Activated CD4-positive, alpha-beta T cell treated with anti-CD3 and anti-CD28 coated beads for 24 hours (primary cell): ENCODE measurements around the gene FAM78B.

Source experiments
- DNase-seq, 2 donors: peaks; one replicate each; pipeline ENCODE4 v3.0.0-alpha.2; 2020; ENCODE audit warnings: low read depth in 2 of 2

FAM78B gene

DNA sequence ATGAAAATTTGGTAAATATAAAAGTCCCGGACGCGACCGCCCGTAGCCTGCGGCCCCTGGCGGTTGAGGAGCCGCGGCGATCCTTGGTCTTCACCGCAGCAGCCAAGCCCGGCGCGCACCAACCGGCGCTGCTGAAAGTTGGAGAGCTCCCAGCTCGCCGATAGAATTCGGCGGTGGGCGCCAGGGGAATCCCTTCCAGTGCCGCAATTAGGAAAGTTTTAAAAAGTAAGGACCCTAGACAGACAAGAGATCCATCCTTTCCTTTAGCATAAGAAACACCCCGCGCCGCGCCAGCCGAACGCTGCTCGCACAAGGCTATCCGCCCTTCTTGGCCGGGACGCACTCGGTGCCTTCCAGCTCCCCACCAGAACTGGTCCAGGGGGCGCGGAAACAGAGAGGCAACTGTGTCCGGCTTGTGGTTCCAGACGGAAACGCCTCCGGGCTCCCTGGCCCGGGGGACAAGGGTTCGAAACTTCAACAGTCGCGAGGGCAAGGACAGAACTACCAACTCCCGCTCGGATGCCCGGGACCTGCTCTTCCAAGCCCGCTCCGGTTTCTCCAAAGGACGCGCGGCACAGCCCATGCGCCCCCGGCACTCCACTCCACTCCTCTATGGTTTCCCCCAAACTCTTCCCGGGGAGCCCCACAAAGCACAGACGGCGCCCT lies 1.7 kb downstream of the FAM78B start:
- no peak for DNase-seq

DNA sequence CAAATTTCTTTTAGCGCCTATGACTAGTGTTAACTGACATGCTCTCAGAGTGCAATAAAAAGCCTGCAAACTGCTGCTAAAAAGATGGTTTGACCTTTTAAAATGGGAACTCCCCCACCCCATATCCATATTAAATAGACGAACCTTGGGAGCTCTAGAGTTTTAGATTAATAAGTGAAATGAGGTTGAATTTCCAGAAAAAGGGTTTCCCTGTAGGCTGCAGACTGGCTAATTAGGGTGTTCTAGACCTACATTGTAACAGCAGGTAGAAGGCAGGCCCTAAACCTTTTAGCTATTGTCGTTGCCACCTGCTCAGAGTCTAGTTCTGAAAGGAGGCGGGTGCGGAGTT lies 2.2 kb downstream of the FAM78B start:
- DNase-seq = no peak

DNA sequence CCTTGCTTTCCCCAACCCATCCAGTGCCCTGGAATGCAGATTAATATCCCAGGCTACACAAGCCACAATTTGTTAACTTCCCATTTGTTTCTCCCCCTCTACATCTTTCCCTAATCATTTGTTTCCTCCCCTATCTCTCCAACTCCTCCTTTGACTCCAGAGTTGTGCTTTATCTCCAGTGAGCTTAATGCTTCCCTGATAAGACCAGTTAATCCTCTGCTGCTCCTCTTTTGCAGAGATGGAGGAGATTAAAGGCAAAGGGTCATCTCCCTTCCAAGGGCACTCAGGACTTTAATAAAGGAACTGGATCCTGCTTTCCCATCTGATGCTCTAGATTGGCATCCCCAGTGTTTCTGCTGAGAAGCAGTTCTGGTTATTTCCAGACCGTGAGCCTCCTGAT lies 7.1 kb downstream of the FAM78B start:
- DNase-seq = no peak

DNA sequence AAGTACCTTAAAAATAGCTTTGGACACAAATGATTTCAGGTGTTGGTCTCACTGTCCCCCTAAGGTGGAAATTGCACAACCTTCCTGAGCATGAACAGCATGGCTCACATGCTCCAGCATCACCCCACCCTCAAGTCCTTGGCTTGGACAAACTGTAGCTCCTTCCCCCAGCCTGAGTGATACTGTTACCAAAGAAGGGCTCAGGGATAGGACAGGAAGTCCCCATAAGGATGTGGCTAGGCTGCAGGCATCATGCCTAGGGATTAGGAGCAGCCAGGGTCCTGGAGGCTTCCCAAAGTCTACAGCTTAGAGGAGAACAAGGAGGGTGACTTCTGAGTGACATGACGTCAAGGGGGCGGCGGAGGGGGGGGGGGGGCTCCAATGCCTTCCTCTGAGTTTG lies 10.1 kb downstream of the FAM78B start:
- DNase-seq = no peak

DNA sequence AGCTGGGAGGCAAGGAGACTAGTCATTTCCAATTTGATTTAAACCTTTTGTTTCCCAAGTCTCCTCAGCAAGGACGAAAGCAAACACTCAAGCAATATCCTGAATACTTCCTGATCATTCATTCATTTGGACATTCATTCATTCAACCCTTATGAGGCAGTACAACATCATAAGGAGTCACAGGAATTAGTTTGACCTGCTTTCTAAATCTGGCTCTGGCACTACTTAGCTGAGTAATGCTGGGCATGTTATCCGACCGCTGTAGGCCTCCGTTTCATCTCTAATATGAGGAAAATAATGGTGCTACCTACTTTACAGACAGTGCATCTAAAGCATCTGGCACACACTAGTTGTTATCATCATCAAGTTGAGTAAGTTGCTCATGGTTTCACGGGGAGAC lies 11.7 kb downstream of the FAM78B start:
- no peak for DNase-seq

DNA sequence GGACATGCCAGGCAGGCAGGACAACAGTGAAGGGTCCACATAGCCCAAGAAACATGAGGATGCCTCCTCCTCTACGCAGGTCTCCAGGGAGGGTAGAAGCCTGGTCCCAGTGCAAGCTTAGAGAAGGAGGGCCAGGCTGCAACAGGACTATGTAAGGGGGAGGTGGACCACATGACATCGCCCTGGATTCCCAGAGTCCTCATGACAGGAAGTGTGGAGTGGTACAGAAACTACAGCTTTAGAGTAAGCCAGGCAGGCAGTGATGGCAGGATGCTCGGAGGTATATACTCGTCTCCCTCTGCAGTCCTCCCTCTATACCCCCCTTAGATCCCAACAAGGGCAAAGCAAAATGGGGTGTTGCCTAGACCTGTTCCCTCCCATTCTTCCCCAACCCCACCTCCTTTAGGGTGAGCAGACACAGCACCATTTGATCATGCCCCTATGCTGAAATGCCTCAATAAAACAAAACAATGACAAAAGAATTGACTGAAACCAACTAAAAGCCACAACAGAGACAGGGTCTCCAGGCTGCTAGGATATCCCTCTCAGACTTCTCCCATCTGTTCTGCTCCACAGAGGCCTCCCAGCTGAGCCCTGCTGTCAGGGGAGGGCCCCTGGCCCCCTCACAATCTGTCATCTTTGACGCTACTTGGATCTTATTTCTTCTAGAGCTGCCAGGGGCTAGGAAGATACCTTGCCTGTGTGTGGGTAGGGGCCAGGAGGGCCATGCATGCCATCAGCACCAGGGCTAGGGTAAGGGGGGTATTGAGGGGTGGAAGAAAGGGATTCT lies 13.1 kb downstream of the FAM78B start:
- no peak for DNase-seq

DNA sequence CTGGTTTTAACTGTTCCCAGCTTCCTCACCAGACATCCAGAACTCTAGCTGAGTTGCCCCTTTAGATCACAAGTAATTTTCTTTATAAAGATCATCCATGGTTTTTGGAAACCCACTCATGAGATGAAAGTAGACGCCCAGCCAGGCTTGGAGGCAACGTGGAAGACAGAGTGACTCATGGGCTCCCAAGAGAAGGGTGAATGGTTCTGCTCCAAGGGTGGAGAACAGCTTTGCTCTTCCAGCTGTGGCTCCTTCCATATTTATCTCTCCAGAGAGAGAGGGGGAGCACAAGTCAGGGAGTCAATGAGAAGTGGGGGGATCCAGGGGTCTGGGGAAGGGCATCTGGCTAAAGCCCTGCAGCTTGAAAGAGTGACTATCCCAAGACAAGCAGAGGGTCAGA lies 13.8 kb downstream of the FAM78B start:
- DNase-seq = no peak

DNA sequence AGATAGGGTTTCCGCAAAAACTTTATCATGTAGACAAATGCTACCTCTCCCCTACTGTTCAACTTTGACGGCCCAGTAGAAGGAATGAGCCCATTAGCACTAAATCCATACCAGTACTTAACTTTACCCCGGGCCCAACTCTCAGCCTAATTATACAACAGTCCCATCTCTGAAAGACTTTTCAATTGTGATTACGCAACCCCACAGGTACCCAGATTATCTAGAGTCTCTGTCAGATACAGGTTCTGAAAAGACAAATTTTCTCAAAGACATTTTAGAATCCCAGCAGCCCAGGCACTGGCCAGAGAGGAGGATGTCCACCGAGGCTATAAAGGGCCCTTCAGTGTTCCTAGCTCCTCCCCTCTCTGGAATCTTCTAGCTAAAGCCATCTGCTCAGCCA lies 15.0 kb downstream of the FAM78B start:
- DNase-seq = no peak

DNA sequence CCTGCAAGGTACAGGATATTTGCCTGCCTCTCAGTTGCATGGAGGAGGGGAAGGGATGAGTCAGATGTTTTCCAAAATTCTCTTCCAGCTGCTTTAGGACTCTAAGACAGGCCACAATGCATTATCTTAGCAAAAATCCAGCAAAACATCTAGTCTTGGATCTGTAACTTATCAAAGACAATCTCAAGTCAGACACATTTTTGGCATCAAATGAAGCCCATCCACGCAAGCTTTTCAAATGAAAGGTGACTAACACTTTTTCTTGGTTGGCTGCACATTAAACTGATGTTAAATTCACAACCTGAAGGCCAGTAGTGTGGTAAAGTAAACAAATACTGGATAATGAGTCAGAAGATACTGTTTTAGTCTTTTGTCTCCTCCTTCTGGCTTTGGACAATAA lies 21.3 kb downstream of the FAM78B start:
- no peak for DNase-seq

DNA sequence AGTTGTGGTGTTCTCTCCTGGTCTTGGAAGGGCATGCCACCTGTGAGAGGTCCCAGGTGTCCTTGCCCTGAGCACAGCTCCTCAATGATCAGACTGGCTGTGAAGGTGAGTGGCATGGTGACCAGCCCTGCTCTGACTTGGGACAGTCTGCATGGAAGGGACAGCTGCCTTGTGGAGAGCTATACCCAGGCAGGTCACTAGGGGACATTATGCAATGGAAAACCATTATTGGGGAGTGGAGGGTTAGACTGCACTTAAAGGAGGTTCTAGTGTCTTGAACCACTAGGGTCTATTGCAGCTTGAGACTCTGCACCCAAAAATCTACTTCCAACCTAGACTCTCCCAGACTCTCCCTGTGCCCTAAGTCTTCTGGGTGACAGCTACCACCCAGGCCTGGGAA lies 24.8 kb downstream of the FAM78B start:
- DNase-seq = no peak

DNA sequence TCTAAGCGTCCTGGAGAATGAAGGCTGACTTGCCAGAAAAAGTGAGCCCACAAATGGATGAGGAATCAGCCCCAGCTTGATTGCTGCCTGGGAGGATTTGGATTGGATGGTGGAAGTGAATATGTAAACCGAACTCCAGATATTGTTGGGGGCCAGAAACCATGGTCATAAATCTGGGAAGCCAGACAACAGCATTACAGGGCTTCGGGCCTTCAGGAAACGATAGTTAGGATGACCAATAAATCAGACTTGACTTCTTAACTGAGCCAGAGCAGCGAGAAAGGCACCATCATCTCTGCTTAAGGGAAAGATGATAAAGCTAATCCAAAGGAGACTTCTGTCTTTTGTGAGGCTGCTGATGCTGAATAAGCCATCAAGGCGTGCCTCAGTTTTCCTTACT lies 26.6 kb downstream of the FAM78B start:
- no peak for DNase-seq

DNA sequence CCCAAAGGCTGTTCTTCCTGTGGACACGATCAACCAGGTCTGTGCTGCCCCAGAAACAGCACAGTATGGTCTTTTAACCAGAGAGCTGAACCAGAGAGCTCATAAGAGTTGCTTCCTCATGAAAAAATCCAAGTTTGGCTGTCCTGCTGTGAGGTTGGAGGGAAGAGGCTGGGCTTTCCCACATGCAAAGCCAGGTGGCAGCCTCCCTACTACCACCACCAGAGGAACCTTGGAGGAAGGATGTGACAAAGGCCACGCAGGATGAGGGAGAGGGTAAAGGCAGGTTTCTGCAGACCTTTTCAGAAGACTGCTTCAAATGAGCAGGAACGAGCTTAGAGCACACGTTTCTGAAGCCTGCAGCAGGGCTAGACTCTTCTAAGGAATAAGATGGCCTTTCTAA lies 27.1 kb downstream of the FAM78B start:
- no peak for DNase-seq

DNA sequence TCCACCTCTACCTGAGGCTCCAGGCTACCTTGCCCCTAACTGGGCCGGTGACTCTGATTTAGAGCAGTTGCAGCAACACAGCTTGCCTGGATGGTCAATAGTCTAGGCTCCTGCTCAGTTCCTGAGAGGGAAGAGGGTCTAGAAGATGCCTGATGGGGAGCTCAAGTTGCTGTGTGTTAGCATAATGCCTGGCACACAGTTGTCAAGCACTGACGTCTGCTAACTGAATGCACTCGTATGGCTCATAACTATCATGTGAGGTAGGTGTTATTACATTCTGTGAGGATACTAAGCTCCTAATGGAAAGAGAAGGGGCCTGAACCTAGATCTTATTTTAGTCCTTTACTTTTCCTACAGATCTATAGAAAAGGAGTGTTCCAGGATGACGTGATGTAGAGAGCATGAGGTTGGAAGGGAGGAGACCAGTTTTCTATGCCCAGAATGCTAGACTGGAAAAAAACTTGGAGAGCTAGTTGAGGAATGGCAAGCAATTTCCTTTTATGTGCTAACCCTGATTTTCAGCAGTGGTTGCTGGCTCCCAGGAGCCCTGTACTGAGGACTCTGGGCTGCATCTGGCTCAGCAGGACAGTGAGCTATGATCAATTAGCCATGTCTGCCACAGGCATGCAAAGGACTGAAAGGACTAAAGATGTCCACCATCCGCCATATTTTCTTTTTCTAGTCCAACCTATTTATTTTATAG lies 30.0 kb downstream of the FAM78B start:
- no peak for DNase-seq

DNA sequence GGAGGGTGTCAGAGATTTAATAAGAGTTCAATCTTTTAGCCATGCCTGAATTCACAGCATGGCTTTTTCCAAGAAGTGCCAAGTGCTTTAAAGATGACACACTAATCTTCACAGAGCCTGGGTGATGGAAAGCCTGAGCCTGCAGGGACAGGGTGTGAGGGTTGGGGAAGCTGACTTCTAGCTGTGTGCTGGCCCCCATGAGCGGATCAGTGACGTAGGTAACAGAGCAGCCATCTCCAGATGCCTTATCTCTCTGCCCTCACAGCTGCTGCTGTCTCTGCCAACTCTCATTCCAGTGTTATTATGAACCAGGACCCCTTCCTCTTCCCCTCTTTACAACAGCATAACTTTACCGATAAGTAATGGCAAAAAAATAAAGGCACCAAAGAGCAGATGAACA lies 30.6 kb downstream of the FAM78B start:
- DNase-seq = no peak

DNA sequence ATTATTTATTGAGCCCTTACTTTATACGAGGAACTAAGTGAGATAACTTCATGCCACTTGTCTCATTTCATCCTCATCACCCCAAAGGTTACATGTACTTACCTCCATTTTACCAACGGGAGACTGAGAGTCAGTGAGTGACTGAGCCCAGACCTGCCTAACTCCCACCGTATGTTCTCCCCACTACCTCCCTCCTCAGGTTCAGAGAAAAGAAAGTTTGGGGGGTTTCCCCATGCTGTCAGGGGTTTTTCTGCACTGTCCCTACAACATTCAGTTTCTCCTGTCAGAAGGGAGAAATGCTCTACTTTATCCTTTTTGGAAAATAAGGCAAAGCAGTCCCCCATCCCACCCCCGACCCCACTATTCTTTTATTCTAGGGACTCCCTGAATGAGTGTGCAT lies 32.9 kb downstream of the FAM78B start:
- no peak for DNase-seq

DNA sequence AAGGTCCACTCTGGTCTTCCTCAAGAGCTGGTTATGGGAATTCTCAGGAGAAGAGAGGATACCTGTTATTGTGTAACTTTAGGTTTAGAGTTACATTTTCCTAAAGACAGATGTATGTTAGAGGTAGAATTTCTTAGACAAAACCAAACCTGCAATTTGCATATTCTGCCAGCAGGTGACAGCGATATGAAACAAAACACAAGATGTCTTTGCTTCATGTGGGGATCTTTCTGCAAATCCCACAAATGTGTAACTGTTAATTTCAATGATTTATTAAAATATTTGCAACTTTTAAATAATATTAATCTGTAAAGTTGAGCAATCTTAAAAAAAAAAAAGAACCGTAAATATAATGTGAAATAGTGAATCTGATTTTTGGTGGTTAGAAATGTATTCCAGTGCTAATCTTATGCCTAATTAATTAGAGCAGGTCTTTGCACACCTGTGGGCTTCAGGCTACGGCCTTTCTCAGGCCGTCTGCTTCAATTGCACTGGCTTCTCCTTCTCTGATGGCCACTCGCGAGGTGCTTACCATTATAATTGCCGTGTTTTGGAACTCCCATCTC lies 33.4 kb downstream of the FAM78B start:
- no peak for DNase-seq

DNA sequence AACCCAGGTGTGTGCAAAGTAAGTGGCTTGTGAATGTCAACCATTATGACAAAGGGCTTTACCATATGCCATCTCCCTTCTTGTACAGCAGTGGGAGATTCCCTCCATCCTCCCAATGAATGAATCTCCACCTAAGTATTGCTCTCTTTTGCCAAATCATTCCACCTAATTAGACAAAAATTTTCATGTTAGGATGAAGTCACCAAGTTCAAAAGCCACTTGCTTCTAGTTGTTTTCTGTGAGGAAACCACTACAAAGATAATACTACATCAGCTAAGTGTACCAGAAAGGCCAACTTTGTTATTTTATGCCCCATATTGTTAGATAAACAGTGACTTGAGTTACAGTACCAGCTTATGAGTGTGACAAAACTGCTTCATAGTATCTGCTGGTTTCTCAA lies 34.3 kb downstream of the FAM78B start:
- no peak for DNase-seq

DNA sequence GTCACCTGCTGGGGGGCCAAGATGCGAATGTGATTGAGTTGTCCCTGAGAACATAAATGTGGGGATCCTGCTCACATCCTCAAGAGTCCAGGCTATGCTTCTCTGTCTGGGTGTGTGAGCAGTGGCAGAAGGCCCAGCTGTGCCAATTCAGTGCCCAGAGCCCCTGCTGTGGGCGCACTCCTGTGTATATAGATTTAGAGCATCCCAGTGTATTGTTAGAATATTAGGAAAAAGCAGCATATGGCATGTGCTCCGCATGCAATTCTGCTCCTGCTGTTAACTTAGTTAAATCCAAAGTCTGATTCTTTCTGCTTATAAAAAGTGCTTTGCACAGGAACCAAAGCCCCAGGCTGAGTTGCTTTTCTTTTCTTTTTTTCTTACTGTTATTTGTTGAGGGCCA lies 37.8 kb downstream of the FAM78B start:
- DNase-seq = no peak

DNA sequence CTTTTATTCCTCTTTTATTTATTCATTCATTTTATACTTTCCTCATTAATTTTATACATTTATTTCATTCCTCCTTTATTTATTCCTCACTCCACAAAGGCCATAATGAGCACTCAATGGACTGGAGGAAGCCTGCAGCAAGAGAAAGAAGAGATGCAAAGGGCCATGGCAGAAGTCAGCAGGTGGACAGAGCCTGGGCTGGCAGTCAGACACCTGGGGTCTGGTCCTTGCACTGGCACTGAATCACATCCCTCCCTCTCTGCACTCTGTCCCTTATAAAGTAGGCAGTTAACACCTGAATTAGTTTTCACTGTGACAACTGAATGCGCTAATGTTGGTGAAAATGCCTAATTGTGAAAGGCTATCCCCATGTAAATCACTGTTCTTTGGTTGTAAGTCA lies 38.6 kb downstream of the FAM78B start:
- no peak for DNase-seq

DNA sequence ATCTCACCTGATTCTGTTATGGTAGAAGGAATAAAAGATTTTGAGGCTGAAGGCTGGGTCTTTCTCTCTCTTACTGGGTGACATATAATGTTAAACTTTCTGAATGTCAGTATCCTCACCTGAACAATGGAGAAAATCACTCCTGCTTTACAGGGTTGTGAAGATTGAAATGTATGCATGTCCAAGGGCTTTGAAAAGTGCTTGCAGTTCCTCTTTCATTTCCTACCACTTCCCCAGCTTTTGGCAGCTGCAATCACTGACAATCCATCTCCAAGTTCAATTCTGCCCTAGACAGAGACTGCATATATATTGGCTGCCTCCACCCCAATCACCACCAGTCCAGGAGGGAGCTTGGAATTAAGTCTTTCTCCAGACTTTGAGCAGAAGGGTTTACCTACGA lies 39.8 kb downstream of the FAM78B start:
- no peak for DNase-seq

DNA sequence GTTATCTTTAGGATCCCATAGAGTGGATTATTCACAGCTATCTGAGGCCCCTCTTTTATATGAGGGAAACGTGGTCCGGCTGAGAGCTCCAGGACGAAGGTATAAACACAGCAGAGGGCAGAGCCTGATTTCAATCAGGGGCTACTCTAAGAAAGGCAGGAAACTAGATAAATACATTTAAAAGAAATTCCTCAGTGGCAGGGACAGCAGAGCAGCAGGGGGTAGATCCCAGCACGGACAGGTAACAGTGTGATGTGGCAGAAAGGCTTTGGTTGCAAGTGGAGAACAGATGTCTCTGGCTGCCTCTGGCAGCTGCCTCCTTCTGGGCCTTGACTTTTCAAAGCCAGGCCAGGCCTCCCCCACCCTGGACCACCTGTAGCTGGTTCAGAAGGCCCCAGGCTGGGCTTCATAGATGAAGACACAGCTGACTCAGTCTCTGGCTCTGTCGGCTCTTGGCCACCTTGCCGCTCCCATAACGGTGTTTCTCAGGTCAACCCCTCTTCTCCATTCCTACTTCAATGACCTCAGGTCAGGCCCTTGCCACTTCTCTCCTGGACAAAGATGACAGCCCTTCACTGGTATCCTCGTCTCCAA lies 43.8 kb downstream of the FAM78B start:
- no peak for DNase-seq

DNA sequence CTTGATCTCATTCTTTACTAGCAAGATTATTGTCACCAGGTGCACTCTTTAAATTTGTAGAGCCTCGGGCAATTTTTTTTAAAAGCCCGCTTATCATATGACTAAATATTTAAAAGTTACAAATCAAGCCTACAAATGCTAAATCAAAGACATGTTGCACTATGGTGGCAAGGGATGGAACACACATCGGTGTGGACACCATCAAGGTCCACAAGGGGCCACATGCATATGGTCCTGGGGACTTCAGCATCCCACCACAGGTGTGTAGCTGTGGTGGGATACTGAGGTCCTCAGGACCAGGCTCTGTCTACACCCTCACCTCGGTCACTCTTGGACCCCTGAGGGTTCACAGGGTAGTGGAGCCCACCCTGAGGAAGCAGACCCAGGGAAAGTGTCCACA lies 45.8 kb downstream of the FAM78B start:
- no peak for DNase-seq

DNA sequence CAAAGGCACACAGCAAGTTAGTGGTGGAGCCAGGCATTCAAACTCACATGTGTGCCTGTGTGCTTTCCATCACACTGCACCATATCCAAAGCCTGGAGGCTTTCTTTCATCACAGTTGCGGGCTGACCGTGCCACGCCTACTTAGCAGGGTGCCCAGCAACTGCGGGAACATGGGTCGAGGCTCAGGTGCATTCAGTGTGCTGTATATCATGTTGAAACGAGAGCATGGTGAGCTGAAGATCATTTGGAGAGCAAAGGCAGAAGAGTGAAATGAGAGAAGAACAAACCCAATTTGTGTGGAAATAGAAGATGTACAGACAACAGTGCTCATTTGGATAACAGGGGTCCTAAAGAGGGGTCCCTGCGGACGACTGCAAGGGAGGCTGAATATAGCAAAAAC lies 46.5 kb downstream of the FAM78B start:
- no peak for DNase-seq
